ENCODE results near the gene ZGLP1.

- TF ChIP-seq CTCF (conservative IDR thresholded peaks at IDR 0.05; ENCODE audit: low read depth, low read length) (no peak), EZH2 (IDR thresholded peaks at IDR 0.05; ENCODE audit: low read length, unreplicated experiment) (no peak)
These were observed 23.5 kb upstream of the ZGLP1 start, which contains the start of gene RAVER1 for GRCh38 chr19:10332965-10333757.

Measured in PC-3 (cell line).